AG09309 (cell line): Measurements from ENCODE around the gene DNAJC17.

ENCODE experiments used
- DNase-seq: peaks from one replicate; pipeline ENCODE4 v3.0.0-alpha.2; 2010; ENCODE audit warnings: low read depth
- H3K4me3 ChIP-seq: 2 replicates; pipeline ENCODE4 v1.5.1; 2011; ENCODE audit warnings: mild to moderate bottlenecking, low read depth, low read length, moderate library complexity; ENCODE audit not compliant: control insufficient read depth
- TF ChIP-seq, protein P1 (sequence below): IDR thresholded peaks from 2 replicates; pipeline ENCODE4 v1.5.1; 2011; ENCODE audit warnings: mild to moderate bottlenecking, low read depth, low read length, inconsistent platforms; ENCODE audit not compliant: insufficient read depth, control insufficient read depth; ENCODE audit errors: missing control alignments

The DNAJC17 gene

GRCh38 chr15:40762919-40763800 lies 44.1 kb downstream of the DNAJC17 start:
- TF ChIP-seq, protein P1, sequence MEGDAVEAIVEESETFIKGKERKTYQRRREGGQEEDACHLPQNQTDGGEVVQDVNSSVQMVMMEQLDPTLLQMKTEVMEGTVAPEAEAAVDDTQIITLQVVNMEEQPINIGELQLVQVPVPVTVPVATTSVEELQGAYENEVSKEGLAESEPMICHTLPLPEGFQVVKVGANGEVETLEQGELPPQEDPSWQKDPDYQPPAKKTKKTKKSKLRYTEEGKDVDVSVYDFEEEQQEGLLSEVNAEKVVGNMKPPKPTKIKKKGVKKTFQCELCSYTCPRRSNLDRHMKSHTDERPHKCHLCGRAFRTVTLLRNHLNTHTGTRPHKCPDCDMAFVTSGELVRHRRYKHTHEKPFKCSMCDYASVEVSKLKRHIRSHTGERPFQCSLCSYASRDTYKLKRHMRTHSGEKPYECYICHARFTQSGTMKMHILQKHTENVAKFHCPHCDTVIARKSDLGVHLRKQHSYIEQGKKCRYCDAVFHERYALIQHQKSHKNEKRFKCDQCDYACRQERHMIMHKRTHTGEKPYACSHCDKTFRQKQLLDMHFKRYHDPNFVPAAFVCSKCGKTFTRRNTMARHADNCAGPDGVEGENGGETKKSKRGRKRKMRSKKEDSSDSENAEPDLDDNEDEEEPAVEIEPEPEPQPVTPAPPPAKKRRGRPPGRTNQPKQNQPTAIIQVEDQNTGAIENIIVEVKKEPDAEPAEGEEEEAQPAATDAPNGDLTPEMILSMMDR, result no peak
- DNase-seq, result no peak
- peak overlapping the region; percentile 43 for H3K4me3 ChIP-seq

DNA sequence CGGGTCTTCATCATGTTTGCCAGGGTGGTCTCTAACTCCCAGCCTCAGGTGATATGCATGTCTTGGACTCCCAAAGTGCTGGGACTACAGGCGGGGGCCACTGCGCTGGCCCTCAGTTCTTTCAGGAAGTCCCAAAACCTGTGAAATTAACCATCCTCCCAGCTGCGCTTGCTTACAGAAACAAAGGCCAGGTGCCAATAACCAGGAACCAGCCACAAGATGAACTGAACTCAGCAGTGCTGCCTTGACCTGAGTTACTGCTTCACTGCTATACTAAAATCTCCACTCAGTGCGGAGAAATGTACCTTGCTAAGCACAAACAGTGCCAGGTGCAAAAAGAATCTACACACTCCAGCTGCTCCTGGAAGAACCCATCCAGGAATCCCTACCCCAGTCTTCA lies 47.3 kb downstream of the DNAJC17 start:
- DNase-seq, result no peak
- no peak overlapping the region for H3K4me3 ChIP-seq
- TF ChIP-seq, protein P1, result no peak

- no peak for DNase-seq
- TF ChIP-seq, protein P1, result no peak
- H3K4me3 ChIP-seq, result no peak overlapping the region
These were observed 50.3 kb downstream of the DNAJC17 start for GRCh38 chr15:40756938-40757337.

GRCh38 chr15:40755812-40756208 lies 51.5 kb downstream of the DNAJC17 start:
- DNase-seq, result no peak
- H3K4me3 ChIP-seq, result peak overlapping the region; percentile 74
- TF ChIP-seq, protein P1, result no peak

GRCh38 chr15:40754883-40755811 lies 52.1 kb downstream of the DNAJC17 start, which contains the start of gene RMDN3:
Gene RMDN3 (minus strand): TSS chr15:40755254. CDS start chr15:40754783, 471 bp downstream.
- H3K4me3 ChIP-seq, result peak within 1 kb of the TSS; percentile 74
- TF ChIP-seq, protein P1, result no peak
- DNase-seq, result no peak

- no peak for DNase-seq
- TF ChIP-seq, protein P1, result no peak
- peak overlapping the region; percentile 74 for H3K4me3 ChIP-seq
These were observed 52.7 kb downstream of the DNAJC17 start for GRCh38 chr15:40754574-40754882.
